Activated T-cell treated with anti-CD3 and anti-CD28 coated beads, Interleukin-2, amount 50 U/mL, for 24 hours (primary cell): ENCODE data around the gene ELAVL4.
"Not testable (repeated sequence)": the region's sequence is repeated elsewhere in the genome, so short reads cannot be mapped to it uniquely, and the experiment has no call there.

Experiments
- DNase-seq: peaks from one replicate; pipeline ENCODE4 v3.0.0-alpha.2; 2020
- H3K27ac Mint-ChIP-seq: 2 replicates; pipeline ENCODE4 v1.8.0; 2020; ENCODE audit warnings: mild to moderate bottlenecking, mixed read lengths
- H3K27me3 Mint-ChIP-seq: 2 replicates; pipeline ENCODE4 v1.8.0; 2020; ENCODE audit warnings: mixed read lengths
- H3K36me3 Mint-ChIP-seq: 2 replicates; pipeline ENCODE4 v1.8.0; 2020; ENCODE audit warnings: low read depth, mixed read lengths
- H3K4me1 Mint-ChIP-seq: 2 replicates; pipeline ENCODE4 v1.8.0; 2020; ENCODE audit warnings: low read depth, mixed read lengths
- H3K4me3 Mint-ChIP-seq: 2 replicates; pipeline ENCODE4 v1.8.0; 2020; ENCODE audit warnings: mild to moderate bottlenecking, moderate library complexity, mixed read lengths
- H3K9me3 Mint-ChIP-seq: 2 replicates; pipeline ENCODE4 v1.8.0; 2020; ENCODE audit warnings: mixed read lengths

ELAVL4 gene

GRCh38 chr1:50147191-50147850 is 38.6 kb downstream of the ELAVL4 start:
- Mint-ChIP-seq H3K4me1 (no peaks in the 10 kb centered on the region), H3K4me3 (no peak overlapping the region), H3K27ac (no peak overlapping the region), H3K27me3 (peaks cover 20% of the 10 kb centered on the region), H3K36me3 (no peaks in the 10 kb centered on the region), H3K9me3 (no peaks in the 10 kb centered on the region)
- no peak for DNase-seq

- no peaks in the 10 kb centered on the region for H3K36me3 Mint-ChIP-seq
- DNase-seq: no peak
- no peak overlapping the region for H3K27ac Mint-ChIP-seq
- peaks cover 11% of the 10 kb centered on the region for H3K27me3 Mint-ChIP-seq
- H3K4me3 Mint-ChIP-seq: no peak overlapping the region
- no peaks in the 10 kb centered on the region for H3K9me3 Mint-ChIP-seq
- no peaks in the 10 kb centered on the region for H3K4me1 Mint-ChIP-seq
These were observed 39.6 kb downstream of the ELAVL4 start for GRCh38 chr1:50148142-50148923.

DNA sequence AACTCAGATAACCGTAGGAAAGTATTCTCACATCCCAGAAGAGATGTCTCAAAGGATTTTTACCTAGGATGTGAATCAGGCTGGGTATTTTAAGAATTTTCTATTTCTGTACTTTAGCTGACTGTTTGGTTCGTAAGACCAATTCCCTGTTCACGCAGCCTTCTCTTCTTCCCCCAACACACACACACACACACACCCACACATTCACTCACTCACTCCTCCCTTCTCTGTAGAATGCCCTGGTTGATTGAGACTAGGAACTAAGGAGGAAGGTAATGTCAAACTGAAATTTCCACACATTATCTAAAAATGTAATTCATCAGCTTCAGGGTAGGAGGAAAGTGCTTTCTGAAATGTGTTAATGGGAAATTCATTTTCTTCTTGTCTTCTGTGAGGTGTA is 43.5 kb downstream of the ELAVL4 start:
- Mint-ChIP-seq H3K4me3 (no peak overlapping the region), H3K36me3 (no peaks in the 10 kb centered on the region), H3K27ac (no peak overlapping the region), H3K27me3 (peaks cover 2% of the 10 kb centered on the region), H3K9me3 (no peaks in the 10 kb centered on the region), H3K4me1 (no peaks in the 10 kb centered on the region)
- DNase-seq: no peak

DNA sequence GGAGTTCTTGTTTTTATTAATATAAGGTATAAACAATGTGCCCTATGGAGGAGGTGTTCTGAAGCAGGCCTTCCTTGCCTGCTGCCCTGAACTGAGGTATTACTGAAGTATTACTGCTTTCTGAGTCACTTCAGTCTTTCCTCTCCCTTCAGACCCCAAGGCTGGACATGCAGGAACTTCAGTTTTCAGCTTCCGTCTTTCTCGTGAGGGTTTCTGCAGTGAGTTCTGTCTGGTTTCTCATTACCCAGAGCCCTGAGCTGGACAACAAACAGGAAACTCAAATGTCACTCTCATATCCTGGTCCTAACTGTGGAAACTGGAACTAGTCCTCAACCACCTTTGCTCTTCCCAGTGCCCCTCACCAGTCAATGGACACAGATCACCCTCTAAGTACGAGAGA is 46.8 kb downstream of the ELAVL4 start:
- H3K4me3 Mint-ChIP-seq: no peak overlapping the region
- H3K4me1 Mint-ChIP-seq: no peaks in the 10 kb centered on the region
- H3K36me3 Mint-ChIP-seq: no peaks in the 10 kb centered on the region
- no peaks in the 10 kb centered on the region for H3K27me3 Mint-ChIP-seq
- DNase-seq: no peak
- no peaks in the 10 kb centered on the region for H3K9me3 Mint-ChIP-seq
- H3K27ac Mint-ChIP-seq: no peak overlapping the region

DNA sequence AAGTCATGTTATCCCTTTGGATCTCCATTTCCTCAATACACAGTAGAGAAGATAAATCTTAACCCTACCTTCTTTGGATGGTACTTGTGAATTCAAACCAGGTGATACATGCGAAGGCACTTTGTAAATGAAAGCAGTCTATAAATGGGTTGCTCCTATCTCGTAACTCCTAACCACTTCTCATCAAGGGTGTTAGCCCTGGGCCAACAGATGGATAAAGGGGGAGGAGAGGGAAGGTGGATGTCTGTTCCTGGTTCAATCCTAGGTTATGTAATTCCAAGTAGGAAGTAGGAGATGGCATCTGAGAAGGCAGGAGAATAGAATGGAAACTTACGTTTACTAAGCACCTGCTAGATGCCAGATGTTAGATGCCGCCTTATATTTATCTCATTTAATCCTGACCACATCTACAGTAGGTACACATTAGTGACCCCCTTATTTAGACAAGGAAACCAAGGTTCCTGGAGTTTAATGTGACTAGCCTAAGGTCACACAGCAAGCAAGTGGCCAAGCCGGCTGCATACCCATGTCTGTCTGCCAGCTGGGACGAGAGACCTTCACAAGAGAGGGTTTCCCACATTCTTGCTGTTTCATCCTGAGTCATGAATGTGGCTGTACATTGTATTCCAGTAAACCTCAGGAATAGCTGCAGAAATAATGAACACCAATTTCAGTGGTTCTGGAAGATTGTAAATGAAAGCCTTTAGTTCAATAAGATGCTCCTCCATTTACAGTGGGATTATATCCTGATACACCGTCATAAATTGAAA is 47.7 kb downstream of the ELAVL4 start:
- Mint-ChIP-seq H3K36me3 (no peaks in the 10 kb centered on the region), H3K9me3 (no peaks in the 10 kb centered on the region), H3K27me3 (no peaks in the 10 kb centered on the region), H3K27ac (no peak overlapping the region), H3K4me1 (no peaks in the 10 kb centered on the region), H3K4me3 (no peak overlapping the region)
- DNase-seq: no peak

GRCh38 chr1:50157306-50157941 is 48.7 kb downstream of the ELAVL4 start:
- no peaks in the 10 kb centered on the region for H3K9me3 Mint-ChIP-seq
- H3K4me3 Mint-ChIP-seq: no peak overlapping the region
- no peak overlapping the region for H3K27ac Mint-ChIP-seq
- no peaks in the 10 kb centered on the region for H3K27me3 Mint-ChIP-seq
- H3K36me3 Mint-ChIP-seq: no peaks in the 10 kb centered on the region
- DNase-seq: no peak
- H3K4me1 Mint-ChIP-seq: no peaks in the 10 kb centered on the region

GRCh38 chr1:50158421-50158820 is 49.7 kb downstream of the ELAVL4 start:
- Mint-ChIP-seq H3K4me1 (no peaks in the 10 kb centered on the region), H3K36me3 (no peaks in the 10 kb centered on the region), H3K27me3 (no peaks in the 10 kb centered on the region), H3K9me3 (no peaks in the 10 kb centered on the region), H3K27ac (no peak overlapping the region), H3K4me3 (no peak overlapping the region)
- DNase-seq: no peak

- Mint-ChIP-seq H3K4me1 (no peaks in the 10 kb centered on the region), H3K27me3 (no peaks in the 10 kb centered on the region), H3K27ac (no peak overlapping the region), H3K4me3 (no peak overlapping the region), H3K36me3 (no peaks in the 10 kb centered on the region), H3K9me3 (no peaks in the 10 kb centered on the region)
- DNase-seq: no peak
These were observed 55.0 kb downstream of the ELAVL4 start for GRCh38 chr1:50163680-50164079.

DNA sequence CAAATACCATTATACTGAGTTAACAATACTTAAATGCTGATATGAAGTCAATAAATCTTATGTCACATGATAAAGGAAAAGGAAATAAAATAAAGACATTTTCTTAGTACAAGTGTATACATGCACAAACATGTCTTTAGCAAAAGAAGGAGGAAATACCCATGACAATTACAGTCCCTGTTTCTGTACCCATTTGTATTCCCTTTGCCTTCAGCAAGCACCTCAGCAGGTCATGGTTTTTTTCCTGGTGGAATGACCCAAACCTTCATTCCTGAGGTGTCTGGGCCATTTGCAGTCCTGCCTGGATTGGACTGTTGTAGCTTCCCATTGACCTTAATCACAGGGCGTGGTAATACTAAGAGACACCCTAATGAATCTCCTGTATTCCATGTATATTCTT is 57.6 kb downstream of the ELAVL4 start:
- not testable (repeated sequence) for H3K9me3 Mint-ChIP-seq, H3K4me3 Mint-ChIP-seq, H3K36me3 Mint-ChIP-seq, DNase-seq, H3K27ac Mint-ChIP-seq, H3K27me3 Mint-ChIP-seq, H3K4me1 Mint-ChIP-seq

DNA sequence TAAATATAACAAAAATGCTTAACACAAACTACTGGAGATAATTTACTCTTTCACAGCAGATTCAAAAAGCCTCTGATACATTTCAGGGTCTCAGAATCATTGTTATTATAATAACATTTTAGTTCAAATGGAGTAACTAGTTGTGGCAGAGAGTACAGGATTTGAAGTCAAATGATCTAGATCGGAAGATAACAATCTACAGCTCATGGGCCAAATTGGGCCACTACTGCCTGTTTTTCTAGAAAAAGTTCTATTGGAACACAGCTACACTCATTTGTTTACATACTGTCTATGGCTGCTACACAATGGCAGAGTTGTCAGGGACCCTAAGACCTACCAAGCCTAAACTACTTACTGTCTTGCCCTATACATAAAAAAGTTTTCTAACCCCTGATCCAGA is 63.6 kb downstream of the ELAVL4 start:
- no peaks in the 10 kb centered on the region for H3K36me3 Mint-ChIP-seq
- H3K9me3 Mint-ChIP-seq: no peaks in the 10 kb centered on the region
- H3K4me1 Mint-ChIP-seq: no peaks in the 10 kb centered on the region
- no peak overlapping the region for H3K4me3 Mint-ChIP-seq
- H3K27ac Mint-ChIP-seq: no peak overlapping the region
- DNase-seq: no peak
- peaks cover 2% of the 10 kb centered on the region for H3K27me3 Mint-ChIP-seq

DNA sequence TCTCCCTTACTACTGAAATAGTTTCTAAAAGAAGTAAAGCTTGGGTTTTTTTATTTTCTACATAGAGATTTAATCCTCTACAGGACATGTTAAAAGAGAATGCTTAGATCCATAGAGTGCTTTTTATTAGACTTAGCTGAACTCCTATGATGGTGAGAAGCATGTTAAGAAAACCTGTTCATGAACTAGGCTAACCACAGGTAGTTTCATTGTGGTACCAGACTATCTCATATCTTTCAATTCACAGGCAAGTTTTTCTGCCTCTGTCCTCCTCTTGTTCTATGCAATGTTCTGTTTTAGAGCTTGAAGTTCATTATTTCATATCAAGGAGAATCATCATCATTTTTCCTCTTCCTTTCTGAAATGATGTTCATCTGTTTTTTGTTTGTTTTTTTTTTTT is 65.4 kb downstream of the ELAVL4 start:
- DNase-seq: no peak
- H3K27ac Mint-ChIP-seq: no peak overlapping the region
- H3K4me3 Mint-ChIP-seq: no peak overlapping the region
- no peaks in the 10 kb centered on the region for H3K9me3 Mint-ChIP-seq
- no peaks in the 10 kb centered on the region for H3K36me3 Mint-ChIP-seq
- H3K27me3 Mint-ChIP-seq: peaks cover 2% of the 10 kb centered on the region
- H3K4me1 Mint-ChIP-seq: no peaks in the 10 kb centered on the region

DNA sequence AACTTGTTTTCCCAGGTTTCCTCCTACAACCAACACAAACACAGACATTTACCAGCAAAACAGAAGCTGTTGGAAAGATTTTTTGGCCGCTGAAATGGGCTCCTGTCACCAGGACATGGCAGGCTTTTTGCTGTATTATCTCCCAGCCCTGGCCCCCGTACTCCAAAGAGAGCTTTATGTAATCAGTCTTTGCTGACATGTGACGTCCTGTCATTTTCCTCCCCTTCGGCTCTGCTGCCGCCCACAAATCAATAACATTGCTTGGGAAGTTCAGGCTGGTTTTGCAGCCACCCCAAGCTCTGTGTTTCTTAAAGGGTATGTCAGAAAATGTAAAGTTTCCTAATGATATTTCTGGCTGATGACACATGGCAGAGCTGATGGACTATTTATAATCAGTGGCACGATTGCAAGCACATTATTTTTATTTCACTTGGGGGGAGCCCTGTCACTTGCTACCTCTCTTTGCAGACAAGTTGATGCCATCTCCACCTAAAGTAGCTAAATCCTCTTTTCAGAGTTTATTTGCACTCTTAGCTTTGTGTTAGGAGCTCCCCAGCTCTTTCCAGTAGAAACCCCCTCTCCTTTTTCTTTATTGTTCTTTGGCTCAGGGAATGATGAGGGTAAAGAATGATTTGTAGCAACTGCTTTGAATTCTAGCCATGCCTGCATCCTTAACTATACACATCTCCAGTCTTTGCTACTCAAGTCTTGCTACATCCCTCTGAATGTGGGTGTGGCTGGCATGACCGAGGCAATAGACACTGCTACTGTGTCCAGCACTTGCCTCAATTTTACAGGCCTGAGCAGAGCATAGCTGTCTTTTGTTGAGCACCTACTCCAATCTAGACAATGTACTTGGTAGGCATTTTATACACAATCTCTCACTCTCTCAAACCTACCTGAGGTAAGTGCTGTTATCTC is 67.3 kb downstream of the ELAVL4 start:
- no peaks in the 10 kb centered on the region for H3K9me3 Mint-ChIP-seq
- H3K4me3 Mint-ChIP-seq: no peak overlapping the region
- no peaks in the 10 kb centered on the region for H3K36me3 Mint-ChIP-seq
- H3K27ac Mint-ChIP-seq: no peak overlapping the region
- peaks cover 4% of the 10 kb centered on the region for H3K27me3 Mint-ChIP-seq
- no peaks in the 10 kb centered on the region for H3K4me1 Mint-ChIP-seq
- no peak for DNase-seq

GRCh38 chr1:50177994-50178393 is 69.3 kb downstream of the ELAVL4 start:
- H3K36me3 Mint-ChIP-seq: no peaks in the 10 kb centered on the region
- DNase-seq: no peak
- no peaks in the 10 kb centered on the region for H3K9me3 Mint-ChIP-seq
- H3K27me3 Mint-ChIP-seq: peaks cover 7% of the 10 kb centered on the region
- no peak overlapping the region for H3K4me3 Mint-ChIP-seq
- no peak overlapping the region for H3K27ac Mint-ChIP-seq
- H3K4me1 Mint-ChIP-seq: no peaks in the 10 kb centered on the region

- H3K9me3 Mint-ChIP-seq: no peaks in the 10 kb centered on the region
- no peaks in the 10 kb centered on the region for H3K4me1 Mint-ChIP-seq
- H3K36me3 Mint-ChIP-seq: no peaks in the 10 kb centered on the region
- DNase-seq: no peak
- no peak overlapping the region for H3K27ac Mint-ChIP-seq
- H3K27me3 Mint-ChIP-seq: peaks cover 15% of the 10 kb centered on the region
- no peak overlapping the region for H3K4me3 Mint-ChIP-seq
These were observed 70.9 kb downstream of the ELAVL4 start for GRCh38 chr1:50179639-50180038.
